Measurements from ENCODE around the gene MARK1. TPM values are rescaled to one million over a fixed set of nuclear protein-coding genes. Genes with fewer than 3 reads are reported as not detected.

The MARK1 gene
- total RNA-seq, 1 experiment from 2014 or later = 13.9 TPM

DNA sequence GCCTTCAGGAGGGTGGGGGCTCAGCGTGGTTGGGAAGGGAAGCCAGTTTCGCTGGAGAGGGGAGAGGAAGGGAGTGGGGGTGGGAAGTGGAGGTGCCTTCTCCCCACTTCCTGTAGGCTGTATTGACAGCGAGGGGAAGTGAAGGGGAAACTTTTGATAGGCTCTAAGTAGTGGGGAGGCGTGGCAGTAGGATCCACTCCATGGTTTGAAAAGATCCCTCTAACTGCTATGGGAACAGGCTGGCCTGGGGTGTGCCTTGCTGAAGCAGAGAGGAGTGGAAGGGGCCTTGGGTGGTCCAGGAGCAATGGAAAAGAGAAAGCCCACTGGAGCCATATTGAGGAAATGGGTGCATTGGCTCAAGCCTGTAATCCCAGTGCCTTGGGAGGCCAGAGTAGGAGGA, 182.4 kb downstream of the MARK1 start:
- TF ChIP-seq, protein P1, sequence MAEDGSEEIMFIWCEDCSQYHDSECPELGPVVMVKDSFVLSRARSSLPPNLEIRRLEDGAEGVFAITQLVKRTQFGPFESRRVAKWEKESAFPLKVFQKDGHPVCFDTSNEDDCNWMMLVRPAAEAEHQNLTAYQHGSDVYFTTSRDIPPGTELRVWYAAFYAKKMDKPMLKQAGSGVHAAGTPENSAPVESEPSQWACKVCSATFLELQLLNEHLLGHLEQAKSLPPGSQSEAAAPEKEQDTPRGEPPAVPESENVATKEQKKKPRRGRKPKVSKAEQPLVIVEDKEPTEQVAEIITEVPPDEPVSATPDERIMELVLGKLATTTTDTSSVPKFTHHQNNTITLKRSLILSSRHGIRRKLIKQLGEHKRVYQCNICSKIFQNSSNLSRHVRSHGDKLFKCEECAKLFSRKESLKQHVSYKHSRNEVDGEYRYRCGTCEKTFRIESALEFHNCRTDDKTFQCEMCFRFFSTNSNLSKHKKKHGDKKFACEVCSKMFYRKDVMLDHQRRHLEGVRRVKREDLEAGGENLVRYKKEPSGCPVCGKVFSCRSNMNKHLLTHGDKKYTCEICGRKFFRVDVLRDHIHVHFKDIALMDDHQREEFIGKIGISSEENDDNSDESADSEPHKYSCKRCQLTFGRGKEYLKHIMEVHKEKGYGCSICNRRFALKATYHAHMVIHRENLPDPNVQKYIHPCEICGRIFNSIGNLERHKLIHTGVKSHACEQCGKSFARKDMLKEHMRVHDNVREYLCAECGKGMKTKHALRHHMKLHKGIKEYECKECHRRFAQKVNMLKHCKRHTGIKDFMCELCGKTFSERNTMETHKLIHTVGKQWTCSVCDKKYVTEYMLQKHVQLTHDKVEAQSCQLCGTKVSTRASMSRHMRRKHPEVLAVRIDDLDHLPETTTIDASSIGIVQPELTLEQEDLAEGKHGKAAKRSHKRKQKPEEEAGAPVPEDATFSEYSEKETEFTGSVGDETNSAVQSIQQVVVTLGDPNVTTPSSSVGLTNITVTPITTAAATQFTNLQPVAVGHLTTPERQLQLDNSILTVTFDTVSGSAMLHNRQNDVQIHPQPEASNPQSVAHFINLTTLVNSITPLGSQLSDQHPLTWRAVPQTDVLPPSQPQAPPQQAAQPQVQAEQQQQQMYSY (CRISPR knock-in tag; IDR thresholded peaks at IDR 0.05) = peak; percentile 87
- TF ChIP-seq, protein P2, sequence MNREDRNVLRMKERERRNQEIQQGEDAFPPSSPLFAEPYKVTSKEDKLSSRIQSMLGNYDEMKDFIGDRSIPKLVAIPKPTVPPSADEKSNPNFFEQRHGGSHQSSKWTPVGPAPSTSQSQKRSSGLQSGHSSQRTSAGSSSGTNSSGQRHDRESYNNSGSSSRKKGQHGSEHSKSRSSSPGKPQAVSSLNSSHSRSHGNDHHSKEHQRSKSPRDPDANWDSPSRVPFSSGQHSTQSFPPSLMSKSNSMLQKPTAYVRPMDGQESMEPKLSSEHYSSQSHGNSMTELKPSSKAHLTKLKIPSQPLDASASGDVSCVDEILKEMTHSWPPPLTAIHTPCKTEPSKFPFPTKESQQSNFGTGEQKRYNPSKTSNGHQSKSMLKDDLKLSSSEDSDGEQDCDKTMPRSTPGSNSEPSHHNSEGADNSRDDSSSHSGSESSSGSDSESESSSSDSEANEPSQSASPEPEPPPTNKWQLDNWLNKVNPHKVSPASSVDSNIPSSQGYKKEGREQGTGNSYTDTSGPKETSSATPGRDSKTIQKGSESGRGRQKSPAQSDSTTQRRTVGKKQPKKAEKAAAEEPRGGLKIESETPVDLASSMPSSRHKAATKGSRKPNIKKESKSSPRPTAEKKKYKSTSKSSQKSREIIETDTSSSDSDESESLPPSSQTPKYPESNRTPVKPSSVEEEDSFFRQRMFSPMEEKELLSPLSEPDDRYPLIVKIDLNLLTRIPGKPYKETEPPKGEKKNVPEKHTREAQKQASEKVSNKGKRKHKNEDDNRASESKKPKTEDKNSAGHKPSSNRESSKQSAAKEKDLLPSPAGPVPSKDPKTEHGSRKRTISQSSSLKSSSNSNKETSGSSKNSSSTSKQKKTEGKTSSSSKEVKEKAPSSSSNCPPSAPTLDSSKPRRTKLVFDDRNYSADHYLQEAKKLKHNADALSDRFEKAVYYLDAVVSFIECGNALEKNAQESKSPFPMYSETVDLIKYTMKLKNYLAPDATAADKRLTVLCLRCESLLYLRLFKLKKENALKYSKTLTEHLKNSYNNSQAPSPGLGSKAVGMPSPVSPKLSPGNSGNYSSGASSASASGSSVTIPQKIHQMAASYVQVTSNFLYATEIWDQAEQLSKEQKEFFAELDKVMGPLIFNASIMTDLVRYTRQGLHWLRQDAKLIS (CRISPR knock-in tag; IDR thresholded peaks at IDR 0.05; ENCODE audit: borderline replicate concordance) = no peak
- Mint-ChIP-seq H3K27ac (no peak overlapping the region), H3K4me1 (peaks cover 6% of the 10 kb centered on the region), H3K4me3 (no peak overlapping the region), H3K9me3 (peaks cover 18% of the 10 kb centered on the region), H3K36me3 (peaks cover 8% of the 10 kb centered on the region), H3K27me3 (ENCODE audit: low read depth) (no peaks in the 10 kb centered on the region; the same call in 1 of the 2 replicates)
- peak; percentile 72 for ATAC-seq
- DNase-seq (ENCODE audit: low spot score) = no peak
- ChIA-PET POLR2A (no interaction called here), CTCF (interaction anchor here (1.0 kb wide), 1 partner anchor 23 kb away, joined by 5 read pairs; no protein-coding TSS in a partner anchor)

DNA sequence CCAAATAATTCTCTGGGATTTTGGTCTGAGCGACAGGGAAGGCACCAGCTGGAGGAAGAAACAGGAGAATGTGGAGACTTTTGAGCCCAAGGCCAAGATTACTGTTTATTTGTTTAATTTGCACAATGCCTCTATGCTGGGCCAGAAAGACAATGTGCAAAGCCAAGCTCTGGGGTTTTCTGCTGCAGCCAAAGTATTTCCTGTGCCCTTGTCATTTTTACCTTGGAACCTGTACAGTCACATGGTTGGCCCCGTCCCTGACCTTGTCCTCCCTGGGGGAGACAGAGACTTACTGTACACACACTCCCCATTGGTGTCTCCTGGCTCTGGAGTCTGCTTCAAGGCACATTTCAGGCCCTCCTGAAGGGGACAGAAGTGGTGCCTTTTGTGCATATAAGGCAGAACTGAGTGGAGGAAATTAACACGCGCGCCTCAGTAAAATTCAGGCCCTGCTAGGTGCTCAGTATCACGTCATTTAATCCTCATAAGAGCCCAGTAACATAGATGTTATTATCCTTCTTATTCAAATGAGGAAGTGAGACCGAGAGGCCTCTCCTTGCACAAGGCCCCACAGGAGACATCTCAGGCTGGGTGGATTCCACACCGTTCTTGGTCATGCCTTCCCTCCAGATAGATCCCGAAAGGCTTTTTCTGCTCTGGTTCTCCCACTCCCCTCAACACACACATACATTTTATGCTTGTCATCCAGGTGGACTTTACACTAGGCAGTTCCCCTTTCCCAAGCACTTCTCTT, 183.3 kb downstream of the MARK1 start:
- Mint-ChIP-seq H3K36me3 (peaks cover 17% of the 10 kb centered on the region), H3K27ac (no peak overlapping the region), H3K4me3 (no peak overlapping the region), H3K9me3 (peaks cover 27% of the 10 kb centered on the region), H3K27me3 (ENCODE audit: low read depth) (no peaks in the 10 kb centered on the region; the same call in 1 of the 2 replicates), H3K4me1 (peaks cover 5% of the 10 kb centered on the region)
- no peak for ATAC-seq
- ChIA-PET CTCF (interaction anchor here (1.0 kb wide), 1 partner anchor 22 kb away, joined by 5 read pairs; no protein-coding TSS in a partner anchor), POLR2A (no interaction called here)
- no peak for TF ChIP-seq TEAD1 (CRISPR knock-in tag; IDR thresholded peaks at IDR 0.05)
- TF ChIP-seq, protein P3, sequence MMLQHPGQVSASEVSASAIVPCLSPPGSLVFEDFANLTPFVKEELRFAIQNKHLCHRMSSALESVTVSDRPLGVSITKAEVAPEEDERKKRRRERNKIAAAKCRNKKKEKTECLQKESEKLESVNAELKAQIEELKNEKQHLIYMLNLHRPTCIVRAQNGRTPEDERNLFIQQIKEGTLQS (CRISPR knock-in tag; conservative IDR thresholded peaks at IDR 0.05) = no peak
- no peak for TF ChIP-seq ELF4 (CRISPR knock-in tag; IDR thresholded peaks at IDR 0.05; ENCODE audit: low read depth)
- TF ChIP-seq IRF2 (CRISPR knock-in tag; IDR thresholded peaks at IDR 0.05; ENCODE audit: borderline replicate concordance, low read depth) = no peak
- no peak for DNase-seq (ENCODE audit: low spot score)

Other genes starting within 250 kb of the MARK1 start
- gene C1orf115, start 162.2 kb downstream of the MARK1 start, total RNA-seq (2021) = 10.0 to 11.5 TPM (median 11.1 TPM) in 3 replicates
- 12.5 to 15.5 TPM (median 15.2 TPM) in 3 replicates for gene MTARC2, start 220.2 kb downstream of the MARK1 start, total RNA-seq (2021)

Measured in WTC11 (cell line).